Ishikawa (cell line): Measurements from ENCODE around the gene GLI3.

ENCODE experiments used
- CEBPB ChIP-seq: IDR thresholded peaks from 2 replicates; pipeline ENCODE4 v1.6.1; 2012
- CREB1 ChIP-seq: IDR thresholded peaks from 2 replicates; pipeline ENCODE4 v1.6.1; 2012; ENCODE audit warnings: low read depth
- EGR1 ChIP-seq: IDR thresholded peaks from 2 replicates; pipeline ENCODE4 v1.6.1; 2012
- EP300 ChIP-seq: IDR thresholded peaks from 2 replicates; pipeline ENCODE4 v1.6.1; 2012; ENCODE audit warnings: borderline replicate concordance
- FOXM1 ChIP-seq: IDR thresholded peaks from 2 replicates; pipeline ENCODE4 v1.6.1; 2012; ENCODE audit warnings: low read depth, borderline replicate concordance
- NFIC ChIP-seq: IDR thresholded peaks from 2 replicates; pipeline ENCODE4 v1.6.1; 2012
- RAD21 ChIP-seq: IDR thresholded peaks from 2 replicates; pipeline ENCODE4 v1.6.1; 2012; ENCODE audit warnings: low read depth
- REST ChIP-seq: IDR thresholded peaks from 2 replicates; pipeline ENCODE4 v1.6.1; 2012; ENCODE audit warnings: low read depth, mild to moderate bottlenecking
- TAF1 ChIP-seq: IDR thresholded peaks from 2 replicates; pipeline ENCODE4 v1.6.1; 2012; ENCODE audit warnings: low read depth, mild to moderate bottlenecking
- TCF12 ChIP-seq: IDR thresholded peaks from 2 replicates; pipeline ENCODE4 v1.6.1; 2012; ENCODE audit warnings: low read depth
- TEAD4 ChIP-seq: IDR thresholded peaks from 2 replicates; pipeline ENCODE4 v1.6.1; 2012
- USF1 ChIP-seq: IDR thresholded peaks from 2 replicates; pipeline ENCODE4 v1.6.1; 2012
- YY1 ChIP-seq: IDR thresholded peaks from 2 replicates; pipeline ENCODE4 v1.6.1; 2012; ENCODE audit warnings: low read depth
- ZBTB7A ChIP-seq: IDR thresholded peaks from 2 replicates; pipeline ENCODE4 v1.6.1; 2012; ENCODE audit warnings: low read depth
- TF ChIP-seq, protein P1 (sequence below): IDR thresholded peaks from 2 replicates; pipeline ENCODE4 v1.6.1; 2012

GLI3 gene

GRCh38 chr7:41977151-41977651 is 259.8 kb downstream of the GLI3 start:
- no peak for TF ChIP-seq EP300
- TF ChIP-seq CREB1 = no peak
- TF ChIP-seq EGR1 = no peak
- no peak for TF ChIP-seq NFIC
- peak; percentile 61 for TF ChIP-seq RAD21
- TF ChIP-seq CEBPB = no peak
- TF ChIP-seq FOXM1 = no peak

- no peak for TF ChIP-seq YY1
- TF ChIP-seq, protein P1, sequence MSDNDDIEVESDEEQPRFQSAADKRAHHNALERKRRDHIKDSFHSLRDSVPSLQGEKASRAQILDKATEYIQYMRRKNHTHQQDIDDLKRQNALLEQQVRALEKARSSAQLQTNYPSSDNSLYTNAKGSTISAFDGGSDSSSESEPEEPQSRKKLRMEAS = no peak
- no peak for TF ChIP-seq REST
- TF ChIP-seq TEAD4 = no peak
- TF ChIP-seq FOXM1 = no peak
- TF ChIP-seq CREB1 = no peak
Observed at GRCh38 chr7:41976411-41976810, 260.6 kb downstream of the GLI3 start.

GRCh38 chr7:41975849-41976248 is 261.2 kb downstream of the GLI3 start:
- TF ChIP-seq EGR1 = no peak
- TF ChIP-seq NFIC = no peak
- TF ChIP-seq YY1 = no peak
- no peak for TF ChIP-seq REST
- no peak for TF ChIP-seq TEAD4
- TF ChIP-seq CEBPB = no peak
- no peak for TF ChIP-seq TAF1
- no peak for TF ChIP-seq CREB1
- TF ChIP-seq USF1 = no peak
- no peak for TF ChIP-seq ZBTB7A

GRCh38 chr7:41974870-41975557 is 262.0 kb downstream of the GLI3 start:
- TF ChIP-seq ZBTB7A (no peak), USF1 (no peak), TEAD4 (no peak), CEBPB (no peak), EGR1 (no peak), TCF12 (no peak), YY1 (no peak), REST (no peak), NFIC (no peak), CREB1 (no peak), FOXM1 (no peak), TAF1 (no peak), EP300 (no peak), RAD21 (no peak)
- TF ChIP-seq, protein P1 = no peak
